GM19035 (cell line): ENCODE measurements around the gene B3GNT5.
A peak's percentile ranks its signal among the peaks of the same experiment; 100 is the strongest.

ENCODE experiments used
- ATAC-seq: cut with Tn5 transposase; IDR thresholded peaks from one replicate; pipeline ENCODE4 v1.9.1; 2021; ENCODE audit not compliant: unreplicated experiment

Gene B3GNT5

DNA sequence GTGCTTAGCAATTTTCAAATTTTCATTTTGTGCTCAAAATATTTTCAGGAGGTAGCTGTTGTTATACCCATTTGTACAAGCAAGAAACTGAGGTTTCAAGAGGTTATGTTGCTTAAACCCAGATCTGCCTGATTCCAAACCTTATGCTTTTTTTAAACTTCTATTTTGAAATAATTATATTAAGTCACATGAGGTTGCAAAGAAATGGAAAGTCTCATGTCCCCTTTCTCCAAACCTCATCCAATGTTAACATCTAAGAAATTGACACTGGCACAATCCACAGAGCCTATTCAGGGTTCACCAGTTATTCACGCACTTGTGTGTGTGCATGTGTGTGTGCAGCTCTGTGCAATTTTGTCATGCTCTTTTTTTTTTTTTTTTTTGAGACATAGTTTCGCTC is 35.1 kb downstream of the B3GNT5 start:
- ATAC-seq, result no peak

DNA sequence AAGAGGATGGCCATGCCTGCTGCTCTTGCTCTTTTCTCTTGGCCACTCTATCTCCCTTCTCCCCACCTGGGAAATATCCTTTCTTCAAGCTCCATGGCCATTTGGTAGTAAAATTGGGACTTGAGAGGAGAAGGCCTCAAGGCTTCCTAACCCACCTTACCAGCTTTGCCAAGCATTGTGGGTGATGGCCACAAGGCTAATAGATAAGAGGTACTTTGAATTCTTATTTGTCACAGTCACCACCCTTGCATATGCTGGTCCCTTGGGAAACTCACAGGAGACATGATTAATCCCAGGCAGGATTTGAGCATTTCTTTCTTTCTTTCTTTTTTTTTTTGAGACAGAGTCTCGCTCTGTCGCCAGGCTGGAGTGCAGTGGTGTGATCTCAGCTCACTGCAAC is 37.2 kb downstream of the B3GNT5 start:
- no peak for ATAC-seq

- ATAC-seq, result no peak
Measured at GRCh38 chr3:183291497-183292031, 38.5 kb downstream of the B3GNT5 start.

- no peak for ATAC-seq
Measured at GRCh38 chr3:183293966-183294365, 40.9 kb downstream of the B3GNT5 start.

DNA sequence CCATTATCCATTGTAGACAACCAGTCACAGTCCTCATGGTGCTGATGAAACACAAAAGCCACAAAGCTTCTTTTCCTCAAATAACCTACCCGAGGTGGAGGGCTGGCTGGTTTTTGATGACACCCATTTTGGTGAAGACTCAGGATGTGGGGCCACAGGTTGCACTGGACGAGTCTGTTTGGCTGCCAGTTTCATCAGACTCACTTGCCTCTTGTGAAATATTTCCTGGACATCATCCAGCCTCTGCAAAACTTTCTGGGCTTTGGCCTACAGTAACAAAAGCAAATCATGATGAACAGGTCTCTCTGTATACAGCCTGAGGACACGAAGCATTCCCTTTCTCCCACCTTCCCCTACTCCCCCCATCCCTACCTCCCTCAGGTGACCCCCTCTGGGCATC is 42.2 kb downstream of the B3GNT5 start:
- no peak for ATAC-seq

GRCh38 chr3:183296944-183297343 is 43.9 kb downstream of the B3GNT5 start:
- ATAC-seq, result no peak

DNA sequence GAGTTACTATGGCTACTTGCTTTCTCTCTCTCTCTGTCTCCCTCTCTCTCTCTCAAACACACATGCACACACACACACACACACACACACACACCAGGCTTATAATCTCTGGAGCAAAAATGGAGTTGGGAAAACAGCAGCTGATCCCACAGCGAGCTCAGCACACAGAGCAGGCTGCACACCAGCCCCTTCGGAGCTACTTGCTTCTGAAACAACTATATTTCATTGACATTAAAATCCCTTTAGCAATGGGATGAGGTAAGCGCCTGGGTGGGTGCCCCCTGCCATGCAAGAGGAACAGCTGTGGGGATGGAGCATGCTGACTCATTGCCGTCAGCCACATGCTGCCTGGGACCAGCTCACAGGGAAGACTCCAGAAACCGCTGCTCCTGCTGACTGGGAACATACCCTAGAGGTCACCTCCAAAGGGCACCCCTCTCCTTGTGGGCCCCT is 45.7 kb downstream of the B3GNT5 start:
- ATAC-seq, result no peak

DNA sequence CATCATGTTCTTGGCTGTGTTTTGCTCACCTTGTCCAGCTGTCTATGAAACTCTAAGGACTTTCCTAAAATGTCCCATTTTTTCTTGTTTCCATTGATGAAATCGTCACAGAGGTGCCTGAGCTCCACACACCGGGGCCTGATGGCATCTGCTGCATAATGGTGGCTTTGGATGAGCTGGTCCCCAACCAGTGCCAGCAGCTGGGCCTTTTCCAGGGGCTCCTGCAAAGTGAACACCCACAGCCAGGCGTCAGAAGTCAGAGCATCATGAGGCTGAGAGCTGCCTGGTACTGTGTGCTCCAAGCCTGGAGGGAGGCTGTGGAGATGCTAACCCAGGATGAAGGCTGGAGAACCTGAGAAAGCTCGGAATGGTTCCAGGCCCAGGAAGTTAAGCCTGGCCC is 46.9 kb downstream of the B3GNT5 start:
- ATAC-seq, result no peak

DNA sequence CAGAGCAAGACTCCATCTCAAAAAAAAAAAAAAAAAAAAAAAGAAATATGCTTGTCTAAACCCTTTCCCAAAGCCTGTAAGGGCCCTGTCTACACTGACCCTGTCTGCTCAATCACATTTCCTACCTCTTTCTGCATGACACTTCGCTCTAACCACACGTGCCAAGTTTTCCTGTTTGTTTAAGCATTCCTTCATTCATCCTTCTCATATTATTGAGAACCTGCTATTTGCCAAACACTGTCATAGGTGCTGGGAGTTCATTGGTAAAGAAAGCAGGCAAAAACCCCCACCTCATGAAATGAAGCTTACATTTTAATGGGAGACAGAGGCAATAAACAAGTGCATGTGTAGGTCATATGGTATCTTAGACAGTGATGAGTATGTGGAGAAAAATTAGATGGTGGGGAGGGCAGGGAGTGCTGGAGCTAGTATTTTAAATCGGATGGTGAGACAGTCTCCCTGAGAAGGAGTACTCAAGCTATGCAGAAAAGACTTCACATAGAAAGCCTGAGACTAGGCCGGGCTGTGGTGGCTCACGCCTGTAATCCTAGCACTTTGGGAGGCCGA is 48.0 kb downstream of the B3GNT5 start:
- ATAC-seq, result no peak

GRCh38 chr3:183301937-183302580 is 49.0 kb downstream of the B3GNT5 start:
- ATAC-seq, result no peak

DNA sequence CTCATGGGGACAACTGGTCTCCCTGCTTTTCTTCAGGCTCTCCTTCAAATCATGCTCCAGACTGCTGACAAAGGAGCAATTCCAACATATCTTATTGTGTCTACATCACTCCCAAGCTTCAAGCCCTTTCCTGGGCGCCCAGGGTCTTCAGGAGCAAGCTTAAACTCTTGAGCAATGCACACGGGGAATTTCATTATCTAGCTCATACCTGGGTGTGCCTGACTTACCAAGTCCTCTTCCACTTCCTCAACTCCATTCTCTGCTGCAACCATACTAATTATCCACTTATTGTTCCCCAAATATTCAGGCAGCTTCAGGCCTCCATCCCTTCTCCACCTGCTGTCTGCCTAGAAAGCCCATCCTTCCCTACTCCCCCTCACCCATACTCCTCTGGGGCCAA is 50.6 kb downstream of the B3GNT5 start:
- no peak for ATAC-seq

DNA sequence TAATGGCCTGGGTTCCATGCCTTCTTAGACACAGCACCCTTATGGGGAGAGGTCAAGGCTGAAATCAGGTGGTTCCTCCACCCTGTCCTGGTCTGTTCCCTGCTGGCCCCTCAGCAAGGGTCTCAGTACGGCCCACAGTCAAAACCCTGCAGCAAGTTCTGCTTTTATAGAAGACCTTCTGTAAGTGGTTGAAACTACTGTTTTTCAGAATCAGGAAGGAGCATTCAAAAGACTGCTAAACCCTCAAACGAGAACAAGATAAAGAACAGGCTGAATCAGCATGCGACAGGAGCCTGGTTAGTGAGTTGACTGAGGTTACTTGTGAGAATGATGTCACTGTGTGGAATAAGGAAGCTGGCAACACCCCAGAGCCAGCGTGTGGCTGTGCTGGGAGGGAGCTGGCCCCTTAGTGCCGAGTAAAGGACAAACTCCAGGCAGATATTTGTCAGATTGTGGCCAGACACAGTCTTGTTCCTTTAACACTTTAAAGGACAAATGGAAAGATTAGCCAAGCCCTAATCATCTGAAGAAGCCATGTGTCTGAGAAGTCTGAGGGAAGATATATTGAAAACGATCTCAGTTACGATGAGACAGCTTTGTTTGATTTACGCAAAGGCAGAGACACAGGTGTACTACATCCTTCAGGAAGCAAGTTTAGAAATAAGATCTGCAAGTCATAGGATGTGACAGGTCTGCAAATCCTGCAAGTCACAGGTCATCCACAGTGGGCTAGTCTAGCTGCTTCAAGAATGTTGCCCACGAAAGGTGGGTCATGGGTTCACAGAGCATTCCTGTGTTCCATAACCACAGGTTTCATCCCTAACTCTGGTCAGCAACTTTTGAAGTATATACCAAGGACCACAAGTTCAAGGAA is 54.0 kb downstream of the B3GNT5 start:
- ATAC-seq, result peak; percentile 78

DNA sequence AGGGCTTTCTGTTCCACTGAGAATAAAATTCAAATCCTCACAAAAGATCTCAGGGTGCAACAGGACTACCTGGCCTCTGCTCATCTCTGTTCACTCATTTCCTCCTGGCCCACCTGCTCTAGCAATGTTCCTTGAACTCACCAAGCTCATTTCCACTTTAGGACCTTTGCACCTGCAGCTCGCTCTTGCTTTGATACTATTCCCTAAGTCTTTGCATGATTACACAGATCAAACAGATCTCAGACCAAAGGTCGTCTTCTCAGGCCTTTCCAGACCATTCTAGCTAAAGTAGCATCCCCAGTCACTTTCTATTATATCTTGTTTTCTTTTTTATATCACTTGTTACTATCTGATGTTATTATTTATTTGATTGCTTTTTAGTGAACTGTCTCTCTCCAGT is 54.7 kb downstream of the B3GNT5 start:
- ATAC-seq, result no peak

DNA sequence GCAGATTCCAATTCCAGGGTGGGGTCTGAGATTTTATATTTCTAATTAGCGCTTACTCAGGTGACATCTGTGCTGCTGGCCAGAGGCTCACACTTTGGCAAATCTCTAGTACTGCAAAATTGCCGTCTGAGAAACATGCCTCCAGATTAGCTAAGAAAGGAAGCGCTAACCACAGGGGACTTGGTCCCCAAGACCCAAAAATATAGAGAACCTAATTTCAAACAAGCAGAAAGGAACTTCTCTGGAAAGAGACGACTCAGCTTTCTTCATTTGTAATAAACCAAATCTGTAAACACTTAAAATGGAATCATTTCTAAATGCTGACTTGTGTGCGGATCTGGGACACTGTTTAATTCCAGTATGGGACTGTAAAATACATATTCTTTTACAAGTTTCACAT is 55.7 kb downstream of the B3GNT5 start:
- no peak for ATAC-seq

- no peak for ATAC-seq
Measured at GRCh38 chr3:183309276-183309675, 56.2 kb downstream of the B3GNT5 start.

GRCh38 chr3:183310936-183311335 is 57.9 kb downstream of the B3GNT5 start:
- no peak for ATAC-seq

DNA sequence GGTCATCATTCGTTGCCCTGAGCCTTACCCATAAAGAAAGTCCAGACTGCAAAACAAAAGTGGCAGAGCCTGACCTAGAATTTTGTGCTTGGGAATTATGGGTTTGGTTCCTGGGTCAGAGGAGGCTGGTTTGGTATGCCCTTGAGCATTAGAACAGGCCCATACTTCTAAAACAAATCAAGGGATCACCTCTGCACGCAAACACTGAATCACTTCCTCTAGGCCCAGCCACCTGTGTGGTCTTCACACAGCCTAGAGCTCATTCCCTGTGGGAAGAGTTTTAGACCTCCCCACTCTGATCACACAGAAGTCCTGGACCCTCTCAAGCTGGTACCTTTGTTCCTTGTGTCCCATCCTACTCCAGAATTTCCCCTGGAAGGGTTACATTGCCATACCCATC is 59.4 kb downstream of the B3GNT5 start:
- ATAC-seq, result no peak

DNA sequence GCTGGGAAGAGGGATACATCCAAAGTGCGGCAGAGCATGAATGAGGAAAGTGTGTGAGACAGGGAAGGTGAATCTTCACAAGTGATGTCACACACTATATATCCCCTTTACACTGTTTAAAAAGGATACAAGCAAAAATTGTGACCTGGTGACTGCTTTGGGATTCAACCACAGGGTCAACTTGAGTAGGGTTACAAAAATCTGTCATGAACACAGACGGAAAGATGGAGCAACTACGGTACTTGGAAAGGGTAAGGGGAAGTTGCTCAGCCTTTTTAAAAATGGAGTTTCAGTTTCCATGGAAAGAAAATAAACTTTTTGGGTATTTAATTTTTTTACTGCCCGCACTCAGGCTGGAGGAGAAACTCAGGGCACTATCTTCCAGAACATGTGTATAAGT is 60.3 kb downstream of the B3GNT5 start:
- no peak for ATAC-seq

- ATAC-seq, result no peak
Measured at GRCh38 chr3:183313764-183314163, 60.7 kb downstream of the B3GNT5 start.

- no peak for ATAC-seq
Measured at GRCh38 chr3:183315739-183316138, 62.7 kb downstream of the B3GNT5 start.

DNA sequence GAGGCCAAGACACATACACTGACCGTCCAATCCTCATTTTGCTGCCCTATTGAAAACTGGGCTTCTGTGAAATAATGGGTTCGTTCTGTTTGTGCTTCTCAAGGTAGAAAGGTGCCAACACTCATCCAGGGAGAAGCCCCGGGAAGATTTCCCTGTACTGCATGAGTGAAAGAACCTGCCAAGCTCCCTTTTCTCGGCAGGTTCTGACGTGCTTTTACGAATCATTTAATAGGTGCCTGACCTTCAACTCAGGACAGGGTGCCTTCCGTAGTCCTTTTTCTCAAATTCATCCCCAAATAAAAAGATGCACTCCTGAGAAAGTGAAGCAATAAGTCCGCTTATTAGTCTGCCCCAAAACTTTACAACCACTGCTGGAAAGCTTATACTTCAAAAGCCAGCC is 64.2 kb downstream of the B3GNT5 start:
- ATAC-seq, result no peak
